Activated T-helper 1 cell treated with anti-CD3 and anti-CD28 coated beads, Interleukin-2, amount 50 U/mL, for 16 hours (primary cell): ENCODE results near the gene LCN6.

Experiments used
- DNase-seq, 2 donors: peaks; one replicate each; pipeline ENCODE4 v3.0.0-alpha.2; 2020; ENCODE audit warnings: low read depth in 1 of 2, low spot score in 1 of 2

The LCN6 gene

DNA sequence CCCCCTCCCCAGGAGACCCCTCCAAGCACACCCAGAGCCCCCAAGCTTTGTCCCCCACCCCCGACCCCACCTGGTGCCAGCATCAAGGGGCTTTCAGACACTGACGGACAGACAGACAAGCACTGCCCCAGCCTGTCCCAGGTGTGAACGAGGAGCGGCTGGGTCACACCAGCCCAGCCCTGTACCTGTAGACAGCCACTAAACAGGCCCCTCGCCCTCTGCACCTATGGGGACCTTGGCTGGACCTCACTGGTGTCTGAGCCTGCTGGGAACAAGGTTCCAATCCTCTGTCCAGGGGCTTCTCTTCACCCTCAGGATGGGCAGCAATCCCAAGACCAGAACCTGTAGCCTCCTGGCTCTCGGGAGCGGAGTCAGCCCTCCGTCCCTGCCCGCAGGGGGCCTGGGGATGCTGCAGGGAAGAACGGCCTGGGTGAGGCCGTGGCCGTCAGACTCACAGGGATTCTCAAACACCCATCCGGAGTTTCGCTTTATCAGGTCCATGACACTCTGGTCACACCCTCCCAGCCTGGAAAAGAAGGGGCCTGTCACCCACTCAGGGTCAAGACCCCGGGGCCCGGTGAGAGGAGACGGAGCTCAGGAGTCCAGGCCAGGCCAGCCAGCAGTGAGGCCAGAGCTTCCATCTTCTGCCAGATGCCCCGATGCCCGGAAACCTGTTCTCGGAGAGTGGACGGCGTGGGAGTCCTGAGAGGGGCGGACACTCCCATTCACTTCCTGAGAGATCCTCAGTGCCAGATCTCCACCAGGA lies 2.8 kb downstream of the LCN6 start:
- DNase-seq = no peak

DNA sequence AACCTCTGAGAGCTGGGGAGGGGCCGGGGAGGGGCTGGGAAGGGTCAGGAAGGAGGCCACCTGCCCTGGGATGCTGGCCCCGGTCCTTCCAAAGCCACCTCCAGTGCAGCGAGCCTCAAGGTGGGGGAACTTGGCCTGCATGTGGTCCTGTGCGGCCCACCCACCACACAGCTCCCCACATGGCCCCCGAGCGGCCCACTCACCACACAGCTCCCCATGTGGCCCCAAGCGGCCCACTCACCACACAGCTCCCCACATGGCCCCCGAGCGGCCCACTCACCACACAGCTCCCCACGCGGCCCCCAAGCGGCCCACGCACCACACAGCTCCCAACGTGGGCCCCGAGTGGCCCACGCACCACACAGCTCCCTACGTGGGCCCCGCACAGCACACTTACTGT lies 3.6 kb downstream of the LCN6 start:
- DNase-seq = no peak

- DNase-seq = no peak
These were observed 4.6 kb downstream of the LCN6 start for GRCh38 chr9:136743639-136744211.

DNA sequence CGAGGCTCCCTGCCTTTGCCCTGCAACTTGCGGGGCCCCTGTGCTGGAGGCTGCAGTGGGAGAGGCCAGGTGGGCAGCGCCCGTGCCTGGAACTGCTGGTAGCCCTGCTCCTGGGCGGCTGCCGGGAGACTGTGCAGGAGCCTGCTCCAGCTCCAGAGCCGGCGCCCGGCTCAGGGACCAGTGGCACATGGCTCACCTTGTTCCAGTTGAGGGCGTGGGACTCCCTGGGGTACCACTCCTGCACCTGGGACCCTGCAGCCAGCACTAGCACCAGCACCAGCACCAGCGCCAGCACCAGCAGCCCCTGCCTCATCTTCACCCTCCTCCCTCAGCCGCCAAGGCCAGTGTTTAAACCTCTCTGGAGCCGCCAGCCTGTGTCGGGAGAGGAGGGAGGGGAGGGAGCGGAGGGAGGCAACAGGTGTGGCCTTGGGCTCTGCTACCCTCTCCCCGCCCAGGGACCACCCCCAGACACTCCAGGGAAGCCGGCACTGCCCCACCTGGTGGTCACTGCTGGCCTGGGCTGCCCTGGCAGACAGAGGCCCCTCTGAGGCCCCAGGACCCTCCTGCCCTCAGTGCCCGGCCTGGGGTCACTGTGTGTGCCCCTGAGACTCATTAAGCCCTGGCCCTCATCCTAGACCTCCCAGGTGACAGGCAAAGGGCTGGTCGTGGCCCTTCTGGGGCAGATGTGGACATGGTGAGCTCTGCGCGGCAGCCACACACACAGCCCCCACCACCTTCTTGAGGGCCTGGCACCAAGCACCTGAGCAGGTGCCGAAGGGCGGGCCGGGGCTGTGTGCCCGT lies 5.5 kb downstream of the LCN6 start, which contains the start of gene LCN10:
TSS of gene LCN10 (minus strand) at position 350 of the 801 bp plus-strand sequence. CDS start at position 313, 37 bp downstream.
- DNase-seq = no peak

DNA sequence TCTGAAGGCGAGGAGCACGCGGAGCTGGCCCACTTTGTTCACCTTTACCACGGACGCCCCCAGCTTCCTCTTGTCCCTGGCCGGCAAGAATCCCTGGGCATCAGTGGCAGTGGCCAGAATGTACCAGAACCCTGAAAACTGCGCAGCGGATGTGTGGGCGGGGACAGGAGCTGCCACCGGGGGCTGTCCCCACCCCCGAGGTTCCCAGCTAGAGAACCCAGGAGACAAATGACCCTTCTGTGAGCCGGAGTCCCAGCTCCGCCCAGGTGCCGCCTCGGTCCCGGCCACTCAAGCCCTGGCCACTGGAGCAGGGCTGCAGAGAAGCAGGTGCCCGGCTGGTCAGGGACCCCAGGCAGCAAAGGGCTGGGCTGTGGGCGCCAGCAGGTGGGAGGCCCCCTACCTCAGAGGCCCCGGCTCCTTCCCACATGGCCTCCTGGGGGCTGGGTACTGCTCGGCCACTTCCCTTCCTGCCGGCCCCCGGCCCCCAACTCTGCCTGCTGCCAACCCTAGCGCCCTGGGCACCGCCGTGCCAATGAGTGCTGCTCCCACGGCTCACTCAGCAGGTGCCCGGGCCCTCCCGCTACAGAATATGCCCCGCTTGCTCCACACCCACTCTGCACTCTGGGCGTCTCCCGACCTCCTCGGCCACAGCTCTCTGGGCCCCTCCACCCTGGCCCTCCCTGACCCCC lies 6.3 kb downstream of the LCN6 start:
- no peak for DNase-seq

- DNase-seq = no peak
These were observed 7.1 kb downstream of the LCN6 start for GRCh38 chr9:136740971-136741882.

DNA sequence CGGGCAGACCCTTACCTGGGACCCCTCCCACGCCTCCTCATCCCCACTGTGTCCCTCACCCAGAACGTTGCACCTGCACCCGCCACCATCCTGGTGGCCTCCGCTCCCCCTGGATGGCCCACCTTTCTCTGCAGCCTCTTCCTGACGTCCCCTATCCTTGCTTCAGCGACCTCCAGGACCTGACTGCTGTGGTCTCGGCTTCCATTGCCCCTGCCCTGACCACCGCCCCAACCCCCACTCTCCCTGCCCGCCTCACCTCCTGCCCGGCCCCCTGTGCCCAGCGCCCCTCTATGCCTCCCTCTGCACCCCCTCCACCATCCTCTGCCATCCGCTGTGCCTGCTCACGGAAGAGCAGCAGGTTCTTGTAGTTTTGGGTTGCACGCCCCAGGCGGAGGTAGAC lies 7.8 kb downstream of the LCN6 start:
- no peak for DNase-seq

DNA sequence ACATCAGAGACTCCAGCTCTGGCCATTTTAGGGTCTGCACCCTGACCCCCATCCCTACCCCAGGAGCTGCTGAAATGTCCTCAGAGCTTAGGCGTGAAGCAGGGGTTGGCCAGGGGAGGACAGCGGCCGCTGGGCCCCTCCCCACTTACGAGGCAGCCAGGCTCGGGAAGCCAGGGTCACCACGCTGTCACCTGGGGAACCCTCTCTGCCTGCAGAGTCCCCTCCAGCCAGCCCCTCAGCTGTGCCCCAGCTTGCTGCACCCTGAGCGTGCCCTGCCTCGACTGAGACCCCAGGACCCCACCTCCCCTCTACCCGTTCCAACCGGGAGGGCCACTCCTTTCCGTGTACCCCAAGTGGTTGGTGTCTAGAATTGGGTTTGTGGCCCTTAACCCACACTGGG lies 8.3 kb downstream of the LCN6 start:
- no peak for DNase-seq

- no peak for DNase-seq
These were observed 8.8 kb downstream of the LCN6 start for GRCh38 chr9:136739509-136739908.

- no peak for DNase-seq
These were observed 9.4 kb downstream of the LCN6 start for GRCh38 chr9:136738960-136739359.

DNA sequence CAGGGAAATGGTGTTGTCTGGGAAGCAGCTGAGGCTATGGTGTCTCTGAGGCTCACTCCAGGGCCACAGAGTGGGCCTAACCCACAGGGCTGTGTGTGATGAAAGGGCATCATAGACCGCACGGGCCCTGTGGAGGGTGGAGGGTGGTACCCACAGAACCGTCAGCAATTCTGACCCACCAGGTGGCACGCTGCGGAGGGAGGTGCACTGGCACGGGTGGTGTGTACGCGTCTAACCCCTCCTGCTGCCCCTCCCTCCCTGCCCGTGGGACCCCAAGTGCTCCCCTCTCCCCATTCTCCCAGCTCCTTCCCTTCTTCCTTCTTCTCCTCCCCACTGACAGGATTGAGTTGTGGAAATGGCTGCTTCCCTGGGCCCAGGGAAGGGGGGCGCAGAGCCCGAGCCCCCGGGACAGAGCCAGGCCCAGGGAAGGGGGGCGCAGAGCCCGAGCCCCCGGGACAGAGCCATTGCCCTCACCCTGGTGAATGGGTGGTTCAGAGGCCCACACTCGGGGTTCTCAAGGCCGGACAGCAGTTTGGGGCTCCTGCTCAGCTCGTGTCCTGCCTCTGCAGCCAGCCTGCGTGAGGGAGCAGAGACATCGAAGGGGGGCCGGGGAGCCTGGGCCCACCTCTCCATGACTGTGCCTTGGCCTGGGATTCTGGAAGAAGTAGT lies 12.4 kb downstream of the LCN6 start:
- no peak for DNase-seq

GRCh38 chr9:136734837-136735496 lies 13.4 kb downstream of the LCN6 start:
- no peak for DNase-seq

DNA sequence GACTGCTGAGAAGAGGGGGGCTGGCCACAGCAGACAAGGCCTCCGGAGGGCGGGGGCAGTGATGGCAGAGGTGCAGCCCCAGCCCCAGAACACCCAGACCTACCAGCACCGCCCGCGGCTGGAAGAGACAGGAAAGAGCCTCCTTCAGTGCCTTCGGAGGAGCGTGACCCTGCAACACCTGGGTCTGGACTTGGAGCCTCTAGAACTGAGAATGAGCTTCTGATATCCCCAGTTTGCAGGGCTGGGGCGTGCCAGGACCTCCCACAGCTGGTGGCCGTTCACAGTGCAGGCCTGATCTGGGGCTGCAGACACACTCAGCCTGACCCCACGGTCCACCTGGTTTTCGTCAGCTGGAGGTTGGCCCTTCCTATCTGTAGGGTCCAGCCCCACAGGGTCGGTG lies 14.7 kb downstream of the LCN6 start:
- no peak for DNase-seq

- DNase-seq = no peak
These were observed 15.7 kb downstream of the LCN6 start for GRCh38 chr9:136732444-136733178.

DNA sequence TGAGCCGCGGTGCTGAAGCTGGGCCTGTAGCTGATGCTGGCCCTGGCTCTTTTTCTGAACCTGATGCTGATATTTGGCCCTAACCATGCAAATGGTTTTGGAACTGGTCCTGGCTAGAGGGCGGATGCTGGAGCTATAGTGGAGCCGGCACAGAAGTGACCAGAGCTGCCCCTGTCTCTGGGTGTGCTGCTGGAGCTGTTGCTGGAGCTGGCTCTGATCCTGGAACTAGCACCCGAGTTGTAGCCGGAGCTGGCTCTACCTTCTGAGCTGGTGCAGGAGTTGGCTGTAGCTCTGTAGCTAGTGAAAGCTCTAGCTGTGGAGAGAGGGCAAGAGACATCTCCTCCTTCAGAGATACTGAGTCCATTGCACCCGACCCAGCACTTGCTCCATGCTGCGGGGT lies 18.4 kb downstream of the LCN6 start:
- DNase-seq = no peak

DNA sequence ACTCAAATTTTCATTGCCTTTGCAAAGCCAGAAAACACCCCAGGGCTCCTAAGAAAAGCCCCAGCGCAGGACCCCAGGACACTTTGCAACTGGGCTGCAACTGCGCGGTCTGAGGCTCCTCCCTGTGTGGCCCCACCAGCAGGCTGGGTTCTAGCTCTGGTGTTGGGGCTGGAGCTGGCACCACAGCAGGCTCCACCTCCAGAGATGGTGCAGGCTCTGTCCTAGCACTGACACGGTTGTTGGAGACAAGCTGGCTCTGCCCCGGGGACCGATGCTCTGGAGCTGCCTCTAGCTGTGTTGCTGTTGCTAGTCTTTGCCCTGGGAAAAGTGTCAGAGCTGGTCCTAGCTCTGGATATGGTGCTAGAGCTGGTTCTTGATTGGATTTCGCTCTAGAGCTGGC lies 19.2 kb downstream of the LCN6 start:
- no peak for DNase-seq

DNA sequence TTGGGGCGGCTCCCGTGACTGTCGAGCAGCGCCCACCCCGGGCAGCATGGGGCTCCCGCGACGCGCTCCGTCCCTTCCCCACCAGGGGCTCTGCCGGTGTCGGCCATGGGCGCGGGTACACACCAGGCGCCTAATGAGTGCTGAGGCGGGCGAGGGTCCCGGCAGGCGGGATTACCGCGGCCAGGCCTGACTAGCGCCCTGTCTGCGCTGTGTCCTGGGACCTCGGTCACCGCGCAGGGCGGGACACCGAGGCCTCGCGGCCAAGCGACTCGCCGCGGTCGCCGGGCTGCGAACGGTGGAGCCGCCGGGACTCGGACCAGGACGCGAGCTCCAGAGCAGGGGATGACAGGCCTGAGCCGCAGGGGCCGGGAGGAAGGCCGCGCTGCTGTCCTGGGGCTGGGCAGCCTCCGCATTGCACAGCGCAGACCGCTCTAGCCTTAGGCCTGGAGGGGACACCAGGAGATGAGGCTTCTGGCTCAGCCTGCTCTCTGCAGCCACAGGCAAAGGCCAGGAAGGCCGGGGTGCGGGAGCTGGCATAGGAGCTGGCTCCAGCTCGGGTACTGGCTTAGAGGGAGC lies 19.7 kb downstream of the LCN6 start:
- DNase-seq = no peak

GRCh38 chr9:136728080-136728547 lies 20.2 kb downstream of the LCN6 start:
- DNase-seq = peak; percentile 89 to 91
